HG03439 (cell line): Measurements from ENCODE around the gene PADI1.

Experiments
- ATAC-seq: cut with Tn5 transposase; IDR thresholded peaks from one replicate; pipeline ENCODE4 v1.9.1; 2021; ENCODE audit warnings: mild to moderate bottlenecking, moderate library complexity; ENCODE audit not compliant: unreplicated experiment

The PADI1 gene

GRCh38 chr1:17204546-17205440 is at the start of gene PADI1:
Gene PADI1, plus strand, starts transcription at chr1:17205128. Its CDS starts 90 bp downstream, at chr1:17205218.
- no peak for ATAC-seq

GRCh38 chr1:17155257-17155920 is 49.5 kb upstream of the PADI1 start:
- ATAC-seq = no peak

- ATAC-seq = no peak
These were observed 48.8 kb upstream of the PADI1 start for GRCh38 chr1:17156108-17156507.

GRCh38 chr1:17158961-17159360 is 46.0 kb upstream of the PADI1 start:
- no peak for ATAC-seq

- no peak for ATAC-seq
These were observed 43.7 kb upstream of the PADI1 start for GRCh38 chr1:17161137-17161740.

- ATAC-seq = no peak
These were observed 42.8 kb upstream of the PADI1 start for GRCh38 chr1:17161926-17162800.

GRCh38 chr1:17162941-17163340 is 42.0 kb upstream of the PADI1 start:
- ATAC-seq = no peak

GRCh38 chr1:17163371-17163770 is 41.6 kb upstream of the PADI1 start:
- no peak for ATAC-seq

- no peak for ATAC-seq
These were observed 40.9 kb upstream of the PADI1 start for GRCh38 chr1:17163789-17164666.

GRCh38 chr1:17165823-17166222 is 39.1 kb upstream of the PADI1 start:
- no peak for ATAC-seq

GRCh38 chr1:17167041-17167785 is 37.7 kb upstream of the PADI1 start:
- ATAC-seq = no peak

GRCh38 chr1:17167786-17168090 is 37.2 kb upstream of the PADI1 start:
- no peak for ATAC-seq

- no peak for ATAC-seq
These were observed 36.6 kb upstream of the PADI1 start for GRCh38 chr1:17168091-17168876.

GRCh38 chr1:17170571-17170970 is 34.4 kb upstream of the PADI1 start:
- ATAC-seq = no peak

- ATAC-seq = no peak
These were observed 31.7 kb upstream of the PADI1 start for GRCh38 chr1:17173217-17173616.

- no peak for ATAC-seq
These were observed 28.4 kb upstream of the PADI1 start for GRCh38 chr1:17176306-17177061.

- no peak for ATAC-seq
These were observed 27.3 kb upstream of the PADI1 start for GRCh38 chr1:17177651-17178050.
